ENCODE measurements around the gene ACSM4.
"Not testable (repeated sequence)": the region's sequence is repeated elsewhere in the genome, so short reads cannot be mapped to it uniquely, and the experiment has no call there.

ACSM4 gene

GRCh38 chr12:7337790-7338189 is 33.9 kb downstream of the ACSM4 start:
- not testable (repeated sequence) for DNase-seq (ENCODE audit: low read depth in 3 of 3, low spot score in 1 of 3)

- no peak for DNase-seq (ENCODE audit: low read depth in 3 of 3, low spot score in 1 of 3)
Measured at GRCh38 chr12:7339675-7340074, 35.8 kb downstream of the ACSM4 start.

GRCh38 chr12:7344833-7345606 is 41.1 kb downstream of the ACSM4 start:
- no peak for DNase-seq (ENCODE audit: low read depth in 3 of 3, low spot score in 1 of 3)

- DNase-seq (ENCODE audit: low read depth in 3 of 3, low spot score in 1 of 3) = no peak
Measured at GRCh38 chr12:7346551-7347225, 42.8 kb downstream of the ACSM4 start.

- no peak for DNase-seq (ENCODE audit: low read depth in 3 of 3, low spot score in 1 of 3)
Measured at GRCh38 chr12:7349418-7349817, 45.5 kb downstream of the ACSM4 start.

- DNase-seq (ENCODE audit: low read depth in 3 of 3, low spot score in 1 of 3) = no peak
Measured at GRCh38 chr12:7351177-7351576, 47.3 kb downstream of the ACSM4 start.

GRCh38 chr12:7352661-7353060 is 48.8 kb downstream of the ACSM4 start:
- no peak for DNase-seq (ENCODE audit: low read depth in 3 of 3, low spot score in 1 of 3)

GRCh38 chr12:7354529-7354928 is 50.7 kb downstream of the ACSM4 start:
- no peak for DNase-seq (ENCODE audit: low read depth in 3 of 3, low spot score in 1 of 3)

GRCh38 chr12:7361265-7361664 is 57.4 kb downstream of the ACSM4 start:
- DNase-seq (ENCODE audit: low read depth in 3 of 3, low spot score in 1 of 3) = no peak

GRCh38 chr12:7362734-7363133 is 58.9 kb downstream of the ACSM4 start:
- DNase-seq (ENCODE audit: low read depth in 3 of 3, low spot score in 1 of 3) = no peak

GRCh38 chr12:7369274-7369729 is 65.4 kb downstream of the ACSM4 start:
- no peak for DNase-seq (ENCODE audit: low read depth in 3 of 3, low spot score in 1 of 3)

- DNase-seq (ENCODE audit: low read depth in 3 of 3, low spot score in 1 of 3) = no peak
Measured at GRCh38 chr12:7373226-7373625, 69.4 kb downstream of the ACSM4 start.

- no peak for DNase-seq (ENCODE audit: low read depth in 3 of 3, low spot score in 1 of 3)
Measured at GRCh38 chr12:7374423-7375144, 70.7 kb downstream of the ACSM4 start.

- no peak for DNase-seq (ENCODE audit: low read depth in 3 of 3, low spot score in 1 of 3)
Measured at GRCh38 chr12:7375145-7375543, 71.3 kb downstream of the ACSM4 start.

- no peak for DNase-seq (ENCODE audit: low read depth in 3 of 3, low spot score in 1 of 3)
Measured at GRCh38 chr12:7376196-7376595, 72.3 kb downstream of the ACSM4 start.
